Measurements from ENCODE around the gene DBP. TPM values are rescaled to one million over a fixed set of nuclear protein-coding genes. Genes with fewer than 3 reads are reported as not detected.

The DBP gene
- total RNA-seq, 1 experiment from 2014 or later, result 14.2 TPM

DNA sequence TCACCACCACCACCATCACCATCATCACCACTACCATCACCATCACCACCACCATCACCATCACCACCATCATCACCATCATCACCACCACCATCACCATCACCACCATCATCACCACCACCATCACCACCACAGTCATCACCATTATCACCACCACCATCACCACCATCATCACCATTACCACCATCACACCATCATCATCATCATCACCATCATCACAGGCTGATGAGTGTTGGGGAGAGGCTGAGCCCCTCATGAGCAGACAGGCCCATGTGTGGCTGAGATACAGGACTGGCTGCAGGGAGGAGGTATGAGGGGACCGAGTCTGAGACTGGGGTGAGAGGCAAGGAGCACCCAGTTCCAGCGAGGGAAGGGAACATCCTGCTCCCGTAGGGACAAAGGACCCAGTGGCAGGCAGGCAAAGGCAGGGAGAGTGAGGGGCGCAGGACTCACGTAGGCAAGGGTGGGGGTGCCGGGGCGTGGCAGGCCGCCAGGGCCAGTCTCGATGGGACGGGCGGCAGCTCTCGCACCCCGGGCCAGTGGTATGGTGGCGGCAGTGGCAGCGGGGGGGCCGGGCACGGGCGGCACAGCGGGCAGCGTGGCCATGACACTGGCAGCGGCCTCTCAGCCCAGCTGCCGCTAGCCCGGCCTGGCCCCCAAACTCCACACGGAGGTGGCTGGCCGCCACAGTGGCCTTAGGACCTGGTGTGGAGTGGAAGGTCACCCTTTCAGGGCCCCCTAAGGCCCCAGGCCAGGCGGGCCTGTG is 32.9 kb upstream of the DBP start:
- intact Hi-C loops (cut with micrococcal nuclease; ENCODE audit: unreplicated experiment), result no loop called here
- no peaks in the 10 kb centered on the region for H3K36me3 ChIP-seq (ENCODE audit: insufficient read depth, low read length, poor library complexity, severe bottlenecking)
- no TSS peak for BruUV-seq (replicated peaks)
- H3K4me3 ChIP-seq (ENCODE audit: low read depth, low read length, poor library complexity, severe bottlenecking), result no peak overlapping the region
- TF ChIP-seq, protein P1, sequence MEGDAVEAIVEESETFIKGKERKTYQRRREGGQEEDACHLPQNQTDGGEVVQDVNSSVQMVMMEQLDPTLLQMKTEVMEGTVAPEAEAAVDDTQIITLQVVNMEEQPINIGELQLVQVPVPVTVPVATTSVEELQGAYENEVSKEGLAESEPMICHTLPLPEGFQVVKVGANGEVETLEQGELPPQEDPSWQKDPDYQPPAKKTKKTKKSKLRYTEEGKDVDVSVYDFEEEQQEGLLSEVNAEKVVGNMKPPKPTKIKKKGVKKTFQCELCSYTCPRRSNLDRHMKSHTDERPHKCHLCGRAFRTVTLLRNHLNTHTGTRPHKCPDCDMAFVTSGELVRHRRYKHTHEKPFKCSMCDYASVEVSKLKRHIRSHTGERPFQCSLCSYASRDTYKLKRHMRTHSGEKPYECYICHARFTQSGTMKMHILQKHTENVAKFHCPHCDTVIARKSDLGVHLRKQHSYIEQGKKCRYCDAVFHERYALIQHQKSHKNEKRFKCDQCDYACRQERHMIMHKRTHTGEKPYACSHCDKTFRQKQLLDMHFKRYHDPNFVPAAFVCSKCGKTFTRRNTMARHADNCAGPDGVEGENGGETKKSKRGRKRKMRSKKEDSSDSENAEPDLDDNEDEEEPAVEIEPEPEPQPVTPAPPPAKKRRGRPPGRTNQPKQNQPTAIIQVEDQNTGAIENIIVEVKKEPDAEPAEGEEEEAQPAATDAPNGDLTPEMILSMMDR (conservative IDR thresholded peaks at IDR 0.05; ENCODE audit: low read depth, low read length), result no peak
- H3K4me1 ChIP-seq (ENCODE audit: insufficient read depth, low read length, poor library complexity, severe bottlenecking), result no peaks in the 10 kb centered on the region
- H3K9me3 ChIP-seq (ENCODE audit: low read depth, low read length, poor library complexity, severe bottlenecking), result no peaks in the 10 kb centered on the region
- DNase-seq (ENCODE audit: low spot score), result no peak
- ChIA-PET CTCF (no interaction called here), POLR2A (ENCODE audit: low non-redundant PET) (no interaction called here)
- no peaks in the 10 kb centered on the region for H3K27me3 ChIP-seq (replicated peaks; ENCODE audit: insufficient read depth, low read depth, low read length, poor library complexity)
- no peak overlapping the region for H3K27ac ChIP-seq (ENCODE audit: low read depth, low read length, poor library complexity, severe bottlenecking)

DNA sequence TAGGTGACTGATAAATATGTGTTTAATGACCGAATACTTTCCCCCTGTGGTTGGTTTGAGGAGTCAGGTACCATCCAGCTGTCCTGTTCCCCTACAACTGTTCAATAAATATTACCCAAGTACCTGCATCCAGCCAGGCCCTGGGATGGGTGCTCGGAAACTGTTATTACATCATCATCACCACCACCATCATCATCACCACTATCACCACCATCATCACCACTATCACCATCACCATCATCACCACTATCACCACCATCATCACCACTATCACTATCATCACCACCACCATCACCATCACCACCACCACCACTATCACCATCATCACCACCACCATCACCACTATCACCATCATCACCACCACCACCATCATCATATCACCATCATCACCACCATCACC is 31.6 kb upstream of the DBP start:
- no peak for DNase-seq (ENCODE audit: low spot score)
- no peak for TF ChIP-seq EZH2 (IDR thresholded peaks at IDR 0.05; ENCODE audit: borderline replicate concordance, low read depth, low read length, poor library complexity, severe bottlenecking)
- TF ChIP-seq, protein P1 (conservative IDR thresholded peaks at IDR 0.05; ENCODE audit: low read depth, low read length), result no peak
- no peaks in the 10 kb centered on the region for H3K36me3 ChIP-seq (ENCODE audit: insufficient read depth, low read length, poor library complexity, severe bottlenecking)
- BruUV-seq (replicated peaks), result no TSS peak
- intact Hi-C loops (cut with micrococcal nuclease; ENCODE audit: unreplicated experiment), result no loop called here
- H3K4me3 ChIP-seq (ENCODE audit: low read depth, low read length, poor library complexity, severe bottlenecking), result no peak overlapping the region
- H3K27me3 ChIP-seq (replicated peaks; ENCODE audit: insufficient read depth, low read depth, low read length, poor library complexity), result no peaks in the 10 kb centered on the region
- ChIA-PET CTCF (no interaction called here), POLR2A (ENCODE audit: low non-redundant PET) (no interaction called here)
- H3K4me1 ChIP-seq (ENCODE audit: insufficient read depth, low read length, poor library complexity, severe bottlenecking), result no peaks in the 10 kb centered on the region
- H3K27ac ChIP-seq (ENCODE audit: low read depth, low read length, poor library complexity, severe bottlenecking), result no peak overlapping the region
- H3K9me3 ChIP-seq (ENCODE audit: low read depth, low read length, poor library complexity, severe bottlenecking), result no peaks in the 10 kb centered on the region

DNA sequence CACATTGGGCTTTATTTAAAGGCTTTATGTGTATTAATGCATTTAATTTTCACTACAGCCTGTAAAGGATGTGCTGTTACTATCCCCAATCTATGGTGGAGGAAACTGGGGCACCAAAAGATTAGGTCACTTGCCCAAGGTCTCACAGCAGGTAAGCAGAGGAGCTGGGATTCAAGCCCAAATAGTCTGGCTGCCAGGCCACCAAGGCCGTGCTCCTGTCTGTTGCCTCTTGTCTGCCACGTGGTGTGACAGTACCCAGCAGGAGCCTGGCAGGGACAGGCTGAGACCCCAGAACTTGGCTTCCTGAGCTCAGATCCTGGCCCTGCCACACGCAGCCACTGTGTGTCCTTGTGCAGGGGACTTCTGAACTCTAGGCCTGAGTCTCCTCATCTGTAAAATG is 31.2 kb upstream of the DBP start:
- Histone ChIP-seq H3K9me3 (ENCODE audit: low read depth, low read length, poor library complexity, severe bottlenecking) (no peaks in the 10 kb centered on the region), H3K27me3 (replicated peaks; ENCODE audit: insufficient read depth, low read depth, low read length, poor library complexity) (no peaks in the 10 kb centered on the region), H3K36me3 (ENCODE audit: insufficient read depth, low read length, poor library complexity, severe bottlenecking) (no peaks in the 10 kb centered on the region), H3K27ac (ENCODE audit: low read depth, low read length, poor library complexity, severe bottlenecking) (no peak overlapping the region), H3K4me1 (ENCODE audit: insufficient read depth, low read length, poor library complexity, severe bottlenecking) (no peaks in the 10 kb centered on the region), H3K4me3 (ENCODE audit: low read depth, low read length, poor library complexity, severe bottlenecking) (no peak overlapping the region)
- no peak for DNase-seq (ENCODE audit: low spot score)
- POLR2A ChIA-PET (ENCODE audit: low non-redundant PET), result no interaction called here
- no TSS peak for BruUV-seq (replicated peaks)
- TF ChIP-seq, protein P1 (conservative IDR thresholded peaks at IDR 0.05; ENCODE audit: low read depth, low read length), result no peak
- TF ChIP-seq EZH2 (IDR thresholded peaks at IDR 0.05; ENCODE audit: borderline replicate concordance, low read depth, low read length, poor library complexity, severe bottlenecking), result no peak
- CTCF ChIA-PET, result no interaction called here
- intact Hi-C loops (cut with micrococcal nuclease; ENCODE audit: unreplicated experiment), result no loop called here

All from A673 (cell line).